Breast epithelium (tissue), 3 donors: ENCODE results near the gene PDE4A.

Experiments
- CTCF ChIP-seq, 3 donors: fragments of 450-650 bp; IDR thresholded peaks; one replicate each; pipeline ENCODE4 v1.5.1; 2016 to 2017; ENCODE audit warnings: antibody characterized with exemption in 3 of 3, mild to moderate bottlenecking in 3 of 3, moderate library complexity in 3 of 3
- POLR2A ChIP-seq: fragments of 450-650 bp; IDR thresholded peaks from one replicate; pipeline ENCODE4 v1.6.1; 2016; ENCODE audit warnings: antibody characterized with exemption, mild to moderate bottlenecking, moderate library complexity
- POLR2AphosphoS5 ChIP-seq, 3 donors: sonication (generic); formaldehyde crosslinking; IDR thresholded peaks; one replicate each; pipeline ENCODE4 v1.6.1; 2017; ENCODE audit warnings: antibody characterized with exemption in 3 of 3

DNA sequence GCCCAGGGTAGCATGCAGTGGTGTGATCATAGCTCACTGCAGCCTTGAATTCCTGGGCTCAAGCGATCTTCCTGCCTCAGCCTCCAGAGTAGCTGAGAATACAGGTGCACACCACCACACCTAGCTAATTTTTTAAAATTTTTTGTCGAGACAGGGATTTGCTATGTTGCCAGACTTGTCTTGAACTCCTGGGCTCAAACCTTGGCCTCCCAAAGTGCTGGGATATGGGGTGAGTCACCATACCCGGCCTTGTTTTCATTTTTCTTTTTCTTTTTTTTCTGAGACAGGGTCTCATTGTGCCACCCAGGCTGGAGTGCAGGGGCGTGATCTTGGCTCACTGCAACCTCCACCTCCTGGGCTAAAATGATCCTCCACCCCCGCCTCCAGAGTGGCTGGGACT is 44.1 kb downstream of the PDE4A start:
- no peak for TF ChIP-seq POLR2AphosphoS5 (IDR thresholded peaks at IDR 0.05)
- TF ChIP-seq POLR2A = no peak
- no peak for TF ChIP-seq CTCF (IDR thresholded peaks at IDR 0.05)
